BE2C (cell line): ENCODE data around the gene ALKAL2.
A peak's percentile ranks its signal among the peaks of the same experiment; 100 is the strongest.

Source experiments
- DNase-seq: peaks from one replicate; pipeline ENCODE4 v3.0.0-alpha.2; 2020
- H3K27me3 ChIP-seq: fragments of 250-450 bp; sonication (Bioruptor Pico); 2 replicates; pipeline ENCODE4 v1.5.1; 2020; ENCODE audit warnings: mild to moderate bottlenecking
- H3K36me3 ChIP-seq: fragments of 250-450 bp; sonication (Bioruptor Pico); 2 replicates; pipeline ENCODE4 v1.5.1; 2020; ENCODE audit warnings: mild to moderate bottlenecking
- H3K4me1 ChIP-seq: fragments of 250-450 bp; sonication (Bioruptor Pico); 2 replicates; pipeline ENCODE4 v1.5.1; 2020
- H3K4me3 ChIP-seq: 2 replicates; pipeline ENCODE4 v1.5.1; 2011; ENCODE audit warnings: low read depth, low read length
- H3K9me3 ChIP-seq: fragments of 250-450 bp; sonication (Bioruptor Pico); 2 replicates; pipeline ENCODE4 v1.5.1; 2020
- CTCF ChIP-seq: IDR thresholded peaks from 2 replicates; pipeline ENCODE4 v1.5.1; 2012; ENCODE audit warnings: mild to moderate bottlenecking, low read depth, low read length

The ALKAL2 gene

GRCh38 chr2:269356-270030, 18.4 kb downstream of the ALKAL2 start:
- Histone ChIP-seq H3K9me3 (no peaks in the 10 kb centered on the region), H3K27me3 (no peaks in the 10 kb centered on the region), H3K36me3 (no peaks in the 10 kb centered on the region; the same call in 1 of the 2 replicates), H3K4me1 (no peaks in the 10 kb centered on the region), H3K4me3 (no peak overlapping the region)
- DNase-seq, result no peak
- no peak for TF ChIP-seq CTCF

- H3K27me3 ChIP-seq, result no peaks in the 10 kb centered on the region
- H3K9me3 ChIP-seq, result no peaks in the 10 kb centered on the region
- H3K4me1 ChIP-seq, result no peaks in the 10 kb centered on the region
- DNase-seq, result no peak
- no peak overlapping the region for H3K4me3 ChIP-seq
- no peak for TF ChIP-seq CTCF
- H3K36me3 ChIP-seq, result no peaks in the 10 kb centered on the region; the same call in 1 of the 2 replicates
Observed at GRCh38 chr2:268323-268722, 19.6 kb downstream of the ALKAL2 start.

- no peak for TF ChIP-seq CTCF
- Histone ChIP-seq H3K27me3 (no peaks in the 10 kb centered on the region), H3K4me3 (peak within 1 kb of the TSS; percentile 85), H3K4me1 (no peaks in the 10 kb centered on the region), H3K9me3 (no peaks in the 10 kb centered on the region), H3K36me3 (no peaks in the 10 kb centered on the region)
- peak; percentile 87 for DNase-seq
Observed at GRCh38 chr2:264493-265468, 23.1 kb downstream of the ALKAL2 start, which contains the start of gene ACP1. ACP1 (plus strand) TSS chr2:264947; CDS start chr2:264965, 18 bp downstream.

GRCh38 chr2:263774-264492, 24.0 kb downstream of the ALKAL2 start, which contains the start of gene SH3YL1:
SH3YL1 (minus strand) TSS chr2:264032; CDS start chr2:263984, 48 bp downstream.
- Histone ChIP-seq H3K4me3 (peak within 1 kb of the TSS; percentile 85), H3K9me3 (no peaks in the 10 kb centered on the region), H3K4me1 (no peaks in the 10 kb centered on the region), H3K27me3 (no peaks in the 10 kb centered on the region), H3K36me3 (no peaks in the 10 kb centered on the region)
- DNase-seq, result no peak
- TF ChIP-seq CTCF, result no peak

- DNase-seq, result no peak
- H3K36me3 ChIP-seq, result no peaks in the 10 kb centered on the region
- H3K4me1 ChIP-seq, result no peaks in the 10 kb centered on the region
- no peak overlapping the region for H3K4me3 ChIP-seq
- no peaks in the 10 kb centered on the region for H3K27me3 ChIP-seq
- no peak for TF ChIP-seq CTCF
- H3K9me3 ChIP-seq, result no peaks in the 10 kb centered on the region
Observed at GRCh38 chr2:263022-263738, 24.7 kb downstream of the ALKAL2 start.
